Natural killer cell treated with Interleukin-12 subunit alpha and Interleukin-12 subunit beta and Interleukin-15 and Interleukin-18, amount 100 ng/mL, for 72 hours (primary cell): ENCODE data around the gene PFKM. TPM values are rescaled to one million over a fixed set of nuclear protein-coding genes. Genes with fewer than 3 reads are reported as not detected.

Experiments used
- ATAC-seq, 2 donors: fragments of 150-1000 bp; cut with Tn5 transposase in 1 of 2; sonication (Bioruptor Pico), chemical (Tn5 transposase) in 1 of 2; 2 replicates each; pipeline ENCODE4 v1.10.0; 2021
- DNase-seq: peaks from one replicate; pipeline ENCODE4 v3.0.0; 2022; ENCODE audit warnings: low spot score
- H3K27ac Mint-ChIP-seq, 2 donors: 1 replicate in 1 of 2; 2 replicates in 1 of 2; pipeline ENCODE4 v1.8.0; 2022; ENCODE audit warnings: mixed read lengths in 2 of 2, mild to moderate bottlenecking in 1 of 2, moderate library complexity in 1 of 2
- H3K27me3 Mint-ChIP-seq, 2 donors: 1 replicate in 1 of 2; 2 replicates in 1 of 2; pipeline ENCODE4 v1.8.0; 2022; ENCODE audit warnings: mixed read lengths in 2 of 2
- H3K36me3 Mint-ChIP-seq: one replicate; pipeline ENCODE4 v1.8.0; 2022; ENCODE audit warnings: mixed read lengths
- H3K4me1 Mint-ChIP-seq, 2 donors: 1 replicate in 1 of 2; 2 replicates in 1 of 2; pipeline ENCODE4 v1.8.0; 2022; ENCODE audit warnings: low read depth in 2 of 2, mixed read lengths in 2 of 2, mild to moderate bottlenecking in 1 of 2
- H3K4me3 Mint-ChIP-seq: one replicate; pipeline ENCODE4 v1.8.0; 2022; ENCODE audit warnings: mixed read lengths
- H3K9me3 Mint-ChIP-seq: 2 replicates; pipeline ENCODE4 v1.8.0; 2022; ENCODE audit warnings: mixed read lengths
- total RNA-seq, 2 donors: library from RNA; stranded (reverse); gene quantifications; one replicate each; pipeline ENCODE4 v1.2.3, GENCODE V29; 2022

PFKM gene
- total RNA-seq, 2 donors from 2014 or later, result 29.8 to 49.5 TPM

DNA sequence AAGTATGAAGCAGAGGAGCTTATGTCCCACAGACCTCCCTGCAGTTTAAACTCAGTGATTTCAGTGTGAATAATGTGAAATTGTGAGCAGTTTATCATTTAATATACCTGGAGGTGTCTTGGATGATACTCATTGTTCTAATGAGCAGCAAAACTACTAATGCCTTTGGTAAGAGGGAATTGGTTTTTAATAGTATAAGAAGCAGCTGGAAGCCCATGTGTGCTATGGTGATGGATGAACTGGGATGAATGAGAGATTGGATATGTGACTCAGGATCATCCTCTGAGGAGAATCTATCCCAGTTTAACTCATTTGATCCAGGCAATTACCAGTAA is 57.2 kb downstream of the PFKM start:
- Mint-ChIP-seq H3K27ac (no peak overlapping the region), H3K36me3 (no peaks in the 10 kb centered on the region), H3K27me3 (peaks cover 15 to 38% of the 10 kb centered on the region in 2 donors), H3K4me3 (peak overlapping the region; percentile 44), H3K9me3 (no peaks in the 10 kb centered on the region), H3K4me1 (peaks cover 0 to 14% of the 10 kb centered on the region in 2 donors)
- DNase-seq, result no peak
- ATAC-seq, result no peak

DNA sequence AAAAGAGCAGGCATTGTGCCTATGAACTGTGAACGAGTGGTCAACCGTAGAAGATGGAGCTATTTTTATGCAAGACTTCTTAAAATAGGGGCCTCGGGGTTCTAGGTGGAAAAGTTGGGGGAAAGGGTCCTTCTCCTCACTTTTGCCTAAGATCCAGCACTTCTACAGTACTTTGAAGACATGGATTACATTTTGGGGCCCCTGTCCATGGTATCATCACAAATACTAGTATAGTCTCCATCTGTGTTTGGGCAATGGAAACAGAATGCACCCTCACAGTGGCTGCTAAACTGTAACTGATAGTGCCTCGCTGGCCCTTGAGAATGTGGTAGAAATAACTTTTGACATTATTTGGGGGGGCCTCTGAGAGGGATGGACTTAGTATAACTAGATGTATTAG is 58.8 kb downstream of the PFKM start:
- no peak overlapping the region for H3K27ac Mint-ChIP-seq
- H3K27me3 Mint-ChIP-seq, result peaks cover 21 to 45% of the 10 kb centered on the region in 2 donors
- peaks cover 5 to 19% of the 10 kb centered on the region in 2 donors for H3K4me1 Mint-ChIP-seq
- H3K4me3 Mint-ChIP-seq, result no peak overlapping the region
- no peaks in the 10 kb centered on the region for H3K9me3 Mint-ChIP-seq
- no peak for ATAC-seq
- no peak for DNase-seq
- no peaks in the 10 kb centered on the region for H3K36me3 Mint-ChIP-seq

GRCh38 chr12:48179466-48179865 is 60.3 kb downstream of the PFKM start:
- no peak overlapping the region for H3K27ac Mint-ChIP-seq
- peaks cover 10 to 19% of the 10 kb centered on the region in 2 donors for H3K4me1 Mint-ChIP-seq
- DNase-seq, result no peak
- no peaks in the 10 kb centered on the region for H3K9me3 Mint-ChIP-seq
- no peak for ATAC-seq
- peaks cover 21 to 48% of the 10 kb centered on the region in 2 donors for H3K27me3 Mint-ChIP-seq
- no peak overlapping the region for H3K4me3 Mint-ChIP-seq
- H3K36me3 Mint-ChIP-seq, result no peaks in the 10 kb centered on the region

DNA sequence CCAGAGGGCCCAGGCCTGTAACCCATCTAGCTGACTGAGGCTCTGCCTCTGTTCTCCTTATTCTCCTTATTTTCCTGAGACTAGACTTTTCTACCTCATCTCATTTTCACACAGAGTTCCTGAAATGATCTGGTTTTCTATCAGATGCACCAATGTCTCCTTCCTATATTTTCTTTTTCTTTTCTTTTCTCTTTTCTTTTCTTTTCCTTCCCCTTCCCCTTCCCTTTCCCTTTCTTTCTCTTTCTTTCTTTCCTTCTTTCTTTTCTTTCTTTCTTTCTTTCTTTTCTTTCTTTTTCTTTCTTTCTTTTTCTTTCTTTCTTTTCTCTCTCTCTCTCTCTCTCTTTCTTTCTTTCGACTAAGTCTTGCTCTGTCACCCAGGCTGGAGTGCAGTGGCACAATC is 61.3 kb downstream of the PFKM start:
- Mint-ChIP-seq H3K9me3 (no peaks in the 10 kb centered on the region), H3K4me3 (no peak overlapping the region), H3K4me1 (peaks cover 10 to 18% of the 10 kb centered on the region in 2 donors), H3K27me3 (peaks cover 30 to 57% of the 10 kb centered on the region in 2 donors), H3K36me3 (no peaks in the 10 kb centered on the region), H3K27ac (no peak overlapping the region)
- no peak for DNase-seq
- no peak for ATAC-seq

- H3K9me3 Mint-ChIP-seq, result no peaks in the 10 kb centered on the region
- H3K4me3 Mint-ChIP-seq, result no peak overlapping the region
- H3K4me1 Mint-ChIP-seq, result peaks cover 13 to 15% of the 10 kb centered on the region in 2 donors
- H3K27ac Mint-ChIP-seq, result no peak overlapping the region
- DNase-seq (no peak), ATAC-seq (no peak)
- peaks cover 35 to 63% of the 10 kb centered on the region in 2 donors for H3K27me3 Mint-ChIP-seq
- no peaks in the 10 kb centered on the region for H3K36me3 Mint-ChIP-seq
Measured at GRCh38 chr12:48180857-48181495, 61.8 kb downstream of the PFKM start.

GRCh38 chr12:48182631-48183030 is 63.5 kb downstream of the PFKM start:
- H3K4me1 Mint-ChIP-seq, result peaks cover 5 to 15% of the 10 kb centered on the region in 2 donors
- DNase-seq, result no peak
- ATAC-seq, result no peak
- no peaks in the 10 kb centered on the region for H3K36me3 Mint-ChIP-seq
- H3K27ac Mint-ChIP-seq, result peak overlapping the region in 1 of 2 donors; percentile 36
- no peaks in the 10 kb centered on the region for H3K9me3 Mint-ChIP-seq
- peak overlapping the region; percentile 90 for H3K4me3 Mint-ChIP-seq
- H3K27me3 Mint-ChIP-seq, result peaks cover 39 to 62% of the 10 kb centered on the region in 2 donors

DNA sequence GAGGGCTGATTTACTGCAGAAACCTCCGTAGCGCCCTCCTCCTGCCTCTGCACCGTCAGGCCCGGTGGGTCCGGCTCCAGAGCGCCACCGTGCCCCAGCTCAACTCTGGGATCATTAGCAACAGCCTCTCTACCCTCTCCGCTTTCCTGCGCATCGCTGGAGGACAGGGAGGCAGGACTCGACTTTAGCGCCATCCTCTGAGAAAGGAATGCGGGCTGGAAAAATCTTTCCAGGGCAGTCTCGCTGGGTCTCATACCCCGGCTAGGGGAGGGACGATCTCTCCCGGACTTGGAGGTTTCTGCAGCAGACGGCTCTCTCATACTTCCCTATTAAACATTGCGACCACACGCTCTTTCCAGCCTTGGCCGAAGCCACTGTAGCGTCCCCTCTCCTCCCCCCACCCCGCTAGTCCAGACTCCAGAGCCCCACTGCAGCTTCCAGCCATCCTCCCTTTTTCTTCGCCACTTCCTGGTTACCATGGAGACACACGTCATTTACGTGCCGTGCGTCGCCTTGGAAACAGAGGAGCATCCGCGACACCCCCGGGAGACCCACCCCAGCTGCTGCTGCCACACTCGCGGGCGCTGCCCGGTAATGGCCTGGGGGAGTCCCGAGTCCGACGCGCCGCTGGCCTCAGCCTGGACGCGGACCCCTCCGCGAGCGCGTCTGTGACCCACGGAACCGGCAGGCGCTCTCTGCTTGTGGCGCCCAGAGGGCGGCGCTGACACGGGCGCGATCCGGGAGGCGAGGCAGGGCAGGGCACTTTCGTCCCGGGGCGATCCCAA is 64.1 kb downstream of the PFKM start, which contains the start of gene CCDC184:
Gene CCDC184 (plus strand): TSS at position 554 of the 785 bp plus-strand sequence. CDS start 479 bp downstream, outside the sequence.
- DNase-seq (peak; percentile 83), ATAC-seq (peak; percentile 85 to 87)
- H3K27me3 Mint-ChIP-seq, result peaks cover 41 to 60% of the 10 kb centered on the region in 2 donors
- H3K36me3 Mint-ChIP-seq, result no peaks in the 10 kb centered on the region
- peaks cover 5 to 15% of the 10 kb centered on the region in 2 donors for H3K4me1 Mint-ChIP-seq
- H3K9me3 Mint-ChIP-seq, result no peaks in the 10 kb centered on the region
- peak within 1 kb of the TSS; percentile 90 for H3K4me3 Mint-ChIP-seq
- peak within 1 kb of the TSS in 1 of 2 donors; percentile 36 for H3K27ac Mint-ChIP-seq

DNA sequence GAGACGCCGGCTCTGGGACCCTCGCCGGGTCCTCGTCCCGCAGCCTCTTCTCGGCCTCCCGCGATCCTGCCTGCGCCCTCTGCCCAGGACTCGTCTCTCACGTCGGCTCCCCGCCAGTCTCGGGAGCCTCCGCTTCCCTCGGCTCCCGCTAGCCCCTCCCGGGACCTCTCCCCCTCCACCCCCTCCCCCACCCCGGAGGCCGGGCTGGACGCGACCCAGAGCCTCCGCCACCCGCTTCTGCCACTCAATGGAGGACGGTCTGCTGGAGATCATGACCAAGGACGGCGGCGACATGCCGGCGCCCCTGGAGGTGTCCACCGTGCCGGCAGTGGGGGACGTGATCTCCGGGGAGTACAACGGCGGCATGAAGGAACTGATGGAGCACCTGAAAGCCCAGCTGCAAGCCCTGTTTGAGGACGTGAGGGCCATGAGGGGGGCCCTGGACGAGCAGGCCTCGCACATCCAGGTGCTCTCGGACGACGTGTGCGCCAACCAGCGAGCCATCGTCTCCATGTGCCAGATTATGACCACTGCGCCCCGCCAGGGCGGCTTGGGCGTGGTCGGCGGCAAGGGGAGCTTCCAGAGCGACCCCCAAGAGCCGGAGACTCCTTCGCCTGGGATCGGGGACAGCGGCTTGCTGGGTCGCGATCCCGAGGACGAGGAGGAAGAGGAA is 64.8 kb downstream of the PFKM start:
- Mint-ChIP-seq H3K36me3 (no peaks in the 10 kb centered on the region), H3K9me3 (no peaks in the 10 kb centered on the region), H3K4me3 (peak overlapping the region; percentile 90), H3K27me3 (peaks cover 38 to 53% of the 10 kb centered on the region in 2 donors), H3K27ac (no peak overlapping the region), H3K4me1 (peaks cover 5 to 15% of the 10 kb centered on the region in 2 donors)
- DNase-seq, result no peak
- ATAC-seq, result peak; percentile 2 to 22

DNA sequence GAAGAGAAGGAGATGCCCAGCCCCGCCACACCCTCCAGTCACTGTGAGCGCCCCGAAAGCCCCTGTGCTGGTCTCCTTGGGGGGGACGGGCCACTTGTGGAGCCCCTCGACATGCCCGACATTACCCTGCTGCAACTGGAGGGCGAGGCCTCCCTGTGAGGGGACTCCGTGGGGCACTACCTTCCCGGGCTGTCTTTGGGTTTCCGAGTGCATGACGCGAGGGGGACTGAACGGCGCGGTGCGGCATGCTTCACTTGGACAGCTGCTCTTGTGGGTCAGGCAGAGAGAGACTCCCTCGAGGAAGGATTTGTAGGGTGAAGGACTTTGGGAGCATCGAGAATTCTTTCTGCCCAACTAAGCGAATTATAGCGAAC is 65.4 kb downstream of the PFKM start:
- no peak overlapping the region for H3K27ac Mint-ChIP-seq
- peak overlapping the region; percentile 90 for H3K4me3 Mint-ChIP-seq
- H3K36me3 Mint-ChIP-seq, result no peaks in the 10 kb centered on the region
- H3K27me3 Mint-ChIP-seq, result peaks cover 35 to 48% of the 10 kb centered on the region in 2 donors
- ATAC-seq (no peak), DNase-seq (no peak)
- peaks cover 5 to 15% of the 10 kb centered on the region in 2 donors for H3K4me1 Mint-ChIP-seq
- H3K9me3 Mint-ChIP-seq, result no peaks in the 10 kb centered on the region

GRCh38 chr12:48185181-48185919 is 66.2 kb downstream of the PFKM start:
- Mint-ChIP-seq H3K9me3 (no peaks in the 10 kb centered on the region), H3K36me3 (no peaks in the 10 kb centered on the region), H3K27ac (no peak overlapping the region), H3K4me3 (peak overlapping the region; percentile 11), H3K27me3 (peaks cover 36 to 45% of the 10 kb centered on the region in 2 donors), H3K4me1 (peaks cover 5 to 15% of the 10 kb centered on the region in 2 donors)
- DNase-seq (no peak), ATAC-seq (no peak)

DNA sequence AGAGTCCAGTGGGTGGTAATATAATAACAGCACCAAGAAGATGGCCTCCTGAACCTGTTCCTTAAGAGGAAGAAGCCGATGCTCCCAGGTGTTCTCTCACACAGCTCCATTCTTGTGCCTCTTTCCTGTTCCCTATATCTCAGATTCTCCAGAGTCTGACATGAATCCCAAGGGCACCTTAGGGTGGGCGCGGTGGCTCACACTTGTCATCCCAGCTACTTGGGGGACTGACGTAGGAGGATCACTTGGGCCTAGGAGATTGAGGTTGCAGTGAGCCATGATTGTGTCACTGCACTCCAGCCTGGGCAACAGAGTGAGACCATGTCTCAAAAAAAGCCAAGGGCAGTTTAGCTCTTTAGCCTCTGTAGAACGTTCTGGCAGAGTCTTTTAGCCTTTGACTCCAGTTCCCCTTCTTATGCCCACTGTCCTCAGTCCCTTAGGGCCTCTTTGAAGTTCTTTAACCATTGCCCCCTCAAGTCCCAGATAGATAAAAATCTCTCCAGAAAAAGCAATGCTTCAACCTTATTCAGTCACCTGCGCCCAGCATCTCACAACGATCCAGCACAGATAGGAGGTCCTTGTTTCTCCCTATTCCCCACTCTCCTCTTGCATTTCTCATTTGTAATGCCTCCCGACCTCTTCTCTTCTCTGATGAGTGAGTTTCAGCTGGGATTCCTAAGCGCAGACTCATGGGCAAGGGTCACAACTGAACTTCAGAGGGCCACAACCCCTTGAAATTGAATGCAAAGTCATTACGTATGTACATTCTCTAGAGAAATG is 68.9 kb downstream of the PFKM start:
- H3K27me3 Mint-ChIP-seq, result peaks cover 30 to 33% of the 10 kb centered on the region in 2 donors
- no peak overlapping the region for H3K4me3 Mint-ChIP-seq
- no peak for ATAC-seq
- H3K9me3 Mint-ChIP-seq, result no peaks in the 10 kb centered on the region
- no peaks in the 10 kb centered on the region for H3K36me3 Mint-ChIP-seq
- H3K4me1 Mint-ChIP-seq, result peaks cover 0 to 9% of the 10 kb centered on the region in 2 donors
- DNase-seq, result no peak
- no peak overlapping the region for H3K27ac Mint-ChIP-seq

- Mint-ChIP-seq H3K36me3 (no peaks in the 10 kb centered on the region), H3K9me3 (no peaks in the 10 kb centered on the region), H3K4me1 (peaks cover 0 to 4% of the 10 kb centered on the region in 2 donors), H3K27ac (no peak overlapping the region), H3K4me3 (no peak overlapping the region), H3K27me3 (peaks cover 37 to 45% of the 10 kb centered on the region in 2 donors)
- ATAC-seq (peak; percentile 72 to 81), DNase-seq (peak; percentile 85)
Measured at GRCh38 chr12:48189331-48190125, 70.4 kb downstream of the PFKM start.
